DMS 273 treated with DMSO at 0.1 percent for 48 hours (cell line): Measurements from ENCODE around the gene CCDC188.

Experiments used
- DNase-seq: peaks from one replicate; lab custom pipeline; 2025; lab: John Stamatoyannopoulos, UW

Gene CCDC188

DNA sequence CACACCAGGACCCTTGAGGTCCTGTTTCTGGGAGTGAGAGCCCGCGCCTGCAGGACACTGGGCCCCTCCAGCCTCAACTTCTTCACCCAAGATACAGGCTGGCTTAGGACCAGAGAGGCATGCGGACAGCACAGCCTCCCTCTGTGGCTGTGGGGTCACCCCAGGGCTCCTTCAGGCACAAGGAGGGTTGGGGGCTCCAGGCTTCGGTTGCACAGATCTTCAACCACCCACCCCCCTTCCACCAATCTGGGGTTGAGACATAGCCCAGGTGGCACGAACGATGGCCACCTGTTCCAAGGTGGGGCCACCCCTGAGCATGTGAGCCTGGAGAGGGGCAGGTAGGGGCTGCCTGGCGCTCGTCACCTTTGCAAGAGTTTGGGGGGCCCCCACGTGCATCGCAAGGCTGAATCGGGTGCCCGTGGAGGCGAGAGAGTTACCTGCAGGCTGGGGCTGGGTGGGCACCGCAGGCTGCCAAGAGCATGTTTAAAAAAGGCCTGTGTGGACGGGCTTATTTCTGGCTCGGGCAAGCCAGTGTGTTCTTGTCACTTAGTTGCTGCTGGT lies 18.1 kb downstream of the CCDC188 start:
- DNase-seq, result no peak

DNA sequence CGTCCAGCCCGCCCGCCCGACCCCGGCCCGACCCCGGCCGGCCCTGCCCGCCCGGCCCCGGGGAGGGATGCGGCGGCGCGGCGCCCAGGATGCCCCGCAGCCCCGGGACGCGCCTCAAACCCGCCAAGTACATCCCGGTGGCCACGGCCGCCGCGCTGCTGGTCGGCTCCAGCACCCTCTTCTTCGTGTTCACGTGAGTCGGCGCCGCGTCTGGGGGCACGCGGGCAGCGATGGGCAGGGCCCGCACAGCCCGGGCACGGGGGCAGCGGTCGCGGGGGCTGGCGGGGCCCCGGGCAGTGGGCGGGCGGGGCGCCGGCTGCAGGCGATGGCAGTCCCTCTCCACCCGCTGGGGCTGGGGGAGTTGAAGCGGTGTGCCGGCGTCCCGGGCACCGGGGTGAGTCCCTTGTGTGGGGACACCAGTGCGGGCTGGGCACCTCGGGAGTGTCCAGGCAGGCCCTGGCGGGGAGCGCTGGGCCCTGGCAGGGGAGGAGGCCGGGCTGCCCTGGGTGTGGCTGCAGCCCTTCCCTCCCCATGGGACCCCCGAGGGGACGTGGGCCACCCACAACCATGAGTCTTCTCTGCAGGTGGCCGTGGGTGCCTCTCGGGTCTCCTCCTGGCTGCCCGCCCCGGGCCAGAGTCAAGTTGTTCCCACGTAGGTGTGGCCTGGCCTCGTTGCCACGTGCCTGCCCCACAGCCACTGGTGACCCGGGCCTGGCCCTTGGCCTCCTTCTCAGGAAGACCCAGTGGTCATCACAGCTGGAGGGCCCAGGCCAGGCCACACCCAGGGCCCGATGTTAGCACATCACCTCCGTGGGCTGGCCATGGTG lies 18.8 kb downstream of the CCDC188 start:
- no peak for DNase-seq

- no peak for DNase-seq
Measured at GRCh38 chr22:20131597-20131858, 19.3 kb downstream of the CCDC188 start, which contains the start of gene ZDHHC8. Gene ZDHHC8 (plus strand): TSS chr22:20131804. CDS start chr22:20131948, 144 bp downstream.

DNA sequence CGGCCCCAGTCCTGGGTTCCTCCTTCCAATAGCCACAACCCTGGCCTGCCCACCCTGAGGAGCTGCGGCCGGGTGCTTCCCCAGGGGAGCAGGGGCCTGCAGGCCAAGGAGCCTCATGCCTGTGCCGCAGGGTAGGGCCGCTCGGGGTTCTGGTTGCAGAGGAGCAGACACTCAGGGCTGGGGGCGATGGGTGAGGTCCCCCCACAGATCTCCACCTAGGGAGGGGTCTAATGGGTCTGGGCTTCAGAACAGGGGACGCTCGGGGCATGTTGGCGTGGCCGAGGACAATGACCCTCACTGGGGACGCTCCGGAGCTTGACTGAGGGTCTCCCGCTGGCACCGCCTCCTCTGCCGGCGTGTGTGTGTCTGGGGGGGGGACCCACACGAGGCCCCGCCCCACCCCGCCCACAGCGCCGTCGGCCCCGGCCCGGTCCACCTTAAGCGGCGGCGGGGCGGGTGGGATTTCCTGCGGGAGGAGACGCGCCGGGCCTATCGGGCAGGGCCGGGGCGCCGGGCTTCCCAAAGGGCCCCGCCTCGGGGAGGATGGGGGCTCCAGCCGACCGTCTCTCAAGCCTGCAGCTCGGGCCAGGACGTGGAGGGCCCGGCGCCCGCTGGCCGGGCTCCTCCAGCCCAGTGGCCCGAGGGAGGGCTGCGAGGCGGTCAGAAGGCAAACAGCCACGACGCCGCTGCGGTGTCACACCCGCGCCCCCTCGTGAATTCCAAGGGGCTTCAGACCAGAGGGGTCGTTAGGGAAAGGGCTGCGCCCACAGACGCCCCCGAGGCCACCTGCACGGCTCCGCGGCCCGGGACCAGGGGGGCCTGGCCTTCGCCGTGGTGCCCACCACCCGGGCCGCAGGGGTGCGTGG lies 19.9 kb downstream of the CCDC188 start:
- no peak for DNase-seq

DNA sequence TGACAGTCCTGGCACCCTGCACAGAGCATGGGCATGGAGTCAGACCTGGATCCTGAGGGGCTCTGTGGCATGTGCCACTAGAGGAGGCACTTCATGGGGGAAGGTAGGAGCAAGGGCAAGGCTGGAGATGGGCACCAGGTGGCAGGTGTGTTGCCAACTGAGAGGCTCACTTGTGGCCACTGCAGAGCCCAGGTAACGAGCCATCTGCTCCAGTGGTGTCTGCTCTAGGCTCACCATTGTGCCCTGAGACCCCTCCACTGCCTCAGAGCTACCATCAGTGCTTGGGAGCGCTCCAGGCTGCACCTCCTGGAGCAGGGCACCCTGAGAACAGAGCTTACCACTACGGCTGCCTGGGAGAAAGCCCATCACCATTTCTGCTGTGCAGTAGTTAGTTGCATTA lies 20.5 kb downstream of the CCDC188 start:
- no peak for DNase-seq

GRCh38 chr22:20129747-20130014 lies 21.2 kb downstream of the CCDC188 start:
- no peak for DNase-seq

DNA sequence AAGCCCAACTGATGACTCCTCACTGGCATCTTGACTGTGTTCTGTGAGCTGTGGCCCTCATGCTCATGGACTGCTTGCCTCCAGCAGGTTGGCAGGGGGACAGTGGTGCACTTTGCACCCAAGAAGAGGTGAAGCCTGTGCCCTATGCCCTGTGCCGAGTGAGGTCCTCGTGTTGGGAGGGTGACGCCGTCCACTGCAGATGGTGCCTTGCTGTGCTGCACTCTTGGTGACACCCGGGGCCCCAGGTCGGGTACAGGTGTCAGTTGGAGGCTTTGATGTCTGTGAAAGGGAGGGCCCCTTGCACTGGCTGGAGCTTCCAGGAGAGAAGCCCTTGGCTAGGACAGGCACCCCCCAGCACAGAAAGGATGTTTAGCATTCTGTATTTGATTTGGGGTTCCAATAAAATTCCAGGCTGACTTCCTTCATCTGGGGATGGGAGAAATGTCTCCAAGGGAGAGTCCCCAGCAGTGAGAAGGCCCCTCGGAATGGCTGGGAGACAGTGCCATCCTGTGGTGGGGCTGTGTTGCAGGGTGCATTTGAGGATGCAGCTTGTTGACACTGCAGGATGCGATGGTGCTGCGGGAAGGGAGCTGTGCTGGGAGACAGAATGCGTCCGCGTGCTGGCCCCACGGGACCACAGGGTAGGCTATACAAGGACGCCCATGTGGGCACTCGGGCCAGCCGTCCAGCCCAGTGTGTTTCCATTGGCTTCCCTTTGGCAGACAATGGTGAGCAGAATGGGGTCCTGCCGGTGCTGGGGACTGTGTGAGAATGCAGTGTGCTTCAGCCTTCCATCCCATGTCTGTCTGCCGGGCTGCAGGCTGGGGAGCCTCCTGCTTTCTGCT lies 21.7 kb downstream of the CCDC188 start:
- no peak for DNase-seq

- DNase-seq, result no peak
Measured at GRCh38 chr22:20128619-20128901, 22.3 kb downstream of the CCDC188 start.

DNA sequence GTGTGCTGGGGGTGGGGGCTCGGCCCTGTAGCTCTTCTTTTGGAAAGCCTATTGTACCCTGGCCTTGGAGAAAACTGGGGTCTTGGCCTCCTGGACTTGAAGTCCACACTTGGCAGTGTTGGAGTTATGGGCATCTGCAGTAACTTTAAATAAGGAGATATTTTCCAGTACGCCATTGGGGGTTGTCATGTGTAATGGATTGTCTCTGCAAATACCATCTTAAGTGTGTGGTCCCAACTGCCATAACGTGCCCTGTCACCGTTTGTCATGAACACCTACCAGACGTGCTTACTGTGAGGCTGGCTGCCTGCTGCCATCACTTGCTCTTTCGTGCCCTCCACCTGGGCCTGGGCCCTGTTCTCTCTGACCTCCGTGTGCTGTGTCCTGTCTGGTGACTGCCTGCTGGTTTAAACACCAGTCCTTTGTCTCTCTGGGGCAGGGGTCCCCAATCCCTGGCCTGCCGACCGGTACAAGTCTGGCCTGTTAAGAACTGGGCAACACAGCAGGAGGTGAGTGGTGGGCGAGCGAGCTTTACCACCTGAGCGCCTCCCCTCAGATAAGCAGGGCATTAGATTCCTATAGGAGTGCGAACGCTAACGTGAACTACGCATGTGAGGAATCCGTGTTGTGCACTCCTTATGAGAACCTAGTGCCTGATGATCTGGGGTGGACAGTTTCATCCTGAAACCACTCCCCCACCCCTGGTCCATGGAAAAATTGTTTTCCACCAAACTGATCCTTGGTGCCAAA lies 22.8 kb downstream of the CCDC188 start:
- no peak for DNase-seq

- no peak for DNase-seq
Measured at GRCh38 chr22:20127318-20127868, 23.5 kb downstream of the CCDC188 start.

- DNase-seq, result no peak
Measured at GRCh38 chr22:20126284-20127029, 24.4 kb downstream of the CCDC188 start.

DNA sequence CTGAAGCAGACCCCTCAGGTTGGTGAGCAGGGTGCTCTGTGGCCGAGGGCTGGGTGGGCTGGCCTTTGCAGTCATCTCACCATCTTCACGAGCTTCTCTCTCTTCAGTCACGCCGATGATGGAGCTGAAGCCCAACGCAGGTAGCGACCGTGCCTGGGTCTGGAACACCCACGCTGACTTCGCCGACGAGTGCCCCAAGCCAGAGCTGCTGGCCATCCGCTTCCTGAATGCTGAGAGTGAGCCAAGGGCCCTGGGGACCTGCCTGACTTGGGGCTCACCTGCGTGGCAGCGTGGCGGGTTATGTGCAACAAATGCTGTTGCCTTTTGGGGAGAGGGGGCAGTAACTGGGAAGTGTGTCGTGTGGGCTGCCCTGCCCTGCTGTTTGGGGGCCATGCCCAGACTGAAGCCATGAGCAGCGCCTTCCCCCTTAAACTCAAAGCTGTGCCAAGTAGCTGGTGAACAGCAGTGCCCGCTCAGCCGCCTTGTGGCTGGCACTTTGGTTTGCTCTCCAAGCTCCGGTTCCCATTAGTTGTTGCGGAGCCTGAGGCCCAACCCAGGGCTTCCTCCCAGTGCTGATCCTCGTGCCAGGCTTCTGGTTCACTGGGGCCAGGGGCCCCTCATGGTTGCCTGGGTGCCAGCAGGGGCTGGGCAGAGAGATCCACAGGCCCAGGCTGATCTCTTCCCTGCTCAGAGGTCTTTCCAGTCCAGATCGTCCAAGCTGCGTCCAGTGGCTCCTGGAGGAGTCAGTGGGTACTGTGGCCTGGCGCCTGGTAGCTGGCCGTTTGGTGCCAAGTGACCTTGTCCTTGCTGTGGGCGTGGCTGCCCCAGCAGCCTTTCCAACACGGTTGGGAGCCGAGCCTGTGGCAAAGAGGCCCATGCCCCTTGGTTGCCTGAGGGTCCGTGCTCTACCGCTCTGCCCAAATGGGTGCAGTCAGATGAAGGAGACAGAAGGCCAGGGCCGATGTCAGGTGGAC lies 25.4 kb downstream of the CCDC188 start:
- no peak for DNase-seq

- no peak for DNase-seq
Measured at GRCh38 chr22:20124083-20124787, 26.6 kb downstream of the CCDC188 start.

DNA sequence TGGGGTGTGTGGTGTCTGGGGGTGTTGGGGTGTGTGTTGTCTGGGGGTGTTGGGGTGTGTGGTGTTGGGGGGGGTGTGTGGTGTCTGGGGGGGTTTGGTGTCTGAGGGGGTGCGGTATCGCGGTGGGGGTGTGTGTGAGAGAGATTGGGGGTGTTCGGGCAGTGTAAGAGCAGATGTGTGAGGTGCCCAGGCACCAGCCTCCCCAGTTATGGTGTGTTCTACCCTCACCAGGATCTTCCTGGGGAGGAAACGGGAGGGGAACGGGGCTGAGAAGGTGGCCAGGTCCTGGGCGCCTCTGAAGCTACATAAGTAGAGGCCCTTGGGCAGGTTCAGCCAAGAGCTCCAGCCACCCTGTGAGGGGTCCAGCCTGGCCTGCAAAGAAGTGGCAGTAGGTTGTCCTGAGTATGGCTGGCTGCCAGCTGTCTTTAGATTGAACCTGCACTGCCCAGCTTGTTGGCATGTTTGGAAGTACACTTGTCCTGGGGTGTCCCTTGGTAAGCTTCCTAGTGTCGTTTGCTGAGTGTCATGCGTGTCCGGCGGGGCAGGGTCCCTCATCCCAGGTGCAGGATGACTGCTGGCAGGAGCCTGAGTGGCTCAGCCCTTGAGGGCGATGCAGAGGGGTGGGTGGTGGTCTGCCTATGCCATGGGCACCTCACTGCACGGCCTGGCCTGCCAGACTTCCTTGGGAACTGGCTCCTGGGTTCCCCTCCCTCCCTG lies 27.3 kb downstream of the CCDC188 start:
- DNase-seq, result no peak

GRCh38 chr22:20121856-20122415 lies 28.9 kb downstream of the CCDC188 start:
- DNase-seq, result no peak

GRCh38 chr22:20118300-20119020 lies 32.4 kb downstream of the CCDC188 start:
- DNase-seq, result no peak

DNA sequence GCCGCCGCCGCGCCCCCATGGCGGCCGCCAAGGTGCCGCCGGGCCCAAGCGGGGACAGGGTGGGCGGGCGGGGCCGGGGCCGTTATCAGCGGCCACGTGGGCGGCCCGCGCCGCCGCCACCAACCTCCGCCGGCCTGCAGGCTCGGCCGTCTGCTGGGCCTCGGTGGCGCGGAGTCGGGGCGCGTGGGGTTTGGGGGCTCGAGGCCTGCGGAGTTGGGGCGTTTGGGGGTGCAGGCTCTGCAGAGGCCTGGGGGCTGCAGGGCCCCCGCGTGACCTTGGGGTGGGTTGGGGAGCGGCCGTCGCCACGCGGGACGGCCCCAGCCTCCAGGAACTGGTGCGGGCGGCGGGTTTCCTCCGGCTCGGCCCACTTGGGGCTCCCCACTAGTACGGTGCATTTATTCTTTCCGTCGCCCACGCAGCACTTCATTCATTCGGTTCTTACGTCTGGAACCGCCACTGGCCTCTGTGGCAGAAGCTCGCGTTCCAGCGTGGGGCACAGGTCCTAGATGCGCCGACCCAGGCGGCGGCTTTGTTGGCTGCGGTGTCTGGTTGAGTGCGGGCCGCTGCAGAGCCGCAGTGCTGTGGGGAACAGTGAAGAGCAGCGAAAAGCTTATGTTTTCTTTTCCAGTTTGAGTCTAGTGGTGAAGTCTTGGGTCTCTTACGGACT lies 33.1 kb downstream of the CCDC188 start:
- DNase-seq, result no peak
